IMR-90 (cell line): ENCODE results near the gene PHLDA2. TPM values are rescaled to one million over a fixed set of nuclear protein-coding genes. Genes with fewer than 3 reads are reported as not detected.

Experiments used
- ATAC-seq: fragments of 200-7000 bp; cut with Tn5 transposase; 2 replicates; pipeline ENCODE4 v1.9.1; 2020; ENCODE audit warnings: low read depth, mild to moderate bottlenecking, moderate library complexity
- BruUV-seq: library from RNA; stranded (reverse); fragments of 400-500 nt; replicated peaks from 2 replicates; lab custom pipeline; 2021; lab: Mats Ljungman, UMichigan
- CTCF ChIA-PET: fragments of 300-600 bp; formaldehyde crosslinking; extraction: SDS; loops from one replicate; lab custom pipeline; 2021; ENCODE audit warnings: antibody characterized with exemption; lab: Yijun Ruan, JAX
- POLR2A ChIA-PET: fragments of 300-600 bp; sonication (Branson Sonifier 250); formaldehyde crosslinking; loops from one replicate; lab custom pipeline; 2022; ENCODE audit warnings: antibody characterized with exemption; ENCODE audit not compliant: unreplicated experiment; lab: Charles Lee
- DNase-seq: peaks from one replicate; pipeline ENCODE4 v3.0.0; 2013
- H2AFZ ChIP-seq: replicated peaks from 2 replicates; pipeline ENCODE3; 2013; ENCODE audit warnings: low read length, mild to moderate bottlenecking; ENCODE audit not compliant: poor library complexity
- H2AK5ac ChIP-seq: 2 replicates; pipeline ENCODE4 v1.6.1; 2013; ENCODE audit warnings: low read depth, low read length, inconsistent platforms
- H2AK9ac ChIP-seq: replicated peaks from 2 replicates; pipeline ENCODE3; 2013; ENCODE audit warnings: mild to moderate bottlenecking, low read depth, low read length, moderate library complexity; ENCODE audit not compliant: poor library complexity
- H2BK120ac ChIP-seq: 2 replicates; pipeline ENCODE4 v1.6.1; 2013; ENCODE audit warnings: low read depth, low read length, inconsistent platforms
- H2BK15ac ChIP-seq: 3 replicates; pipeline ENCODE4 v1.6.1; 2013; ENCODE audit warnings: low read depth, low read length, inconsistent platforms
- H2BK20ac ChIP-seq: 2 replicates; pipeline ENCODE4 v1.6.1; 2013; ENCODE audit warnings: low read depth, mild to moderate bottlenecking, inconsistent platforms, low read length, moderate library complexity
- H2BK5ac ChIP-seq: 2 replicates; pipeline ENCODE4 v1.6.1; 2013; ENCODE audit warnings: mild to moderate bottlenecking, low read depth, low read length, inconsistent platforms; ENCODE audit not compliant: poor library complexity, severe bottlenecking
- H3K14ac ChIP-seq: replicated peaks from 2 replicates; pipeline ENCODE4 v1.6.1; 2013; ENCODE audit warnings: low read depth, low read length, inconsistent platforms
- H3K18ac ChIP-seq: 2 replicates; pipeline ENCODE4 v1.6.1; 2013; ENCODE audit warnings: low read depth, low read length, control low read depth
- H3K23ac ChIP-seq: 2 replicates; pipeline ENCODE4 v1.6.1; 2013; ENCODE audit warnings: low read depth, low read length, inconsistent platforms
- H3K27ac ChIP-seq: 2 replicates; pipeline ENCODE4 v1.5.1; 2013; ENCODE audit warnings: mild to moderate bottlenecking, control low read depth, low read length; ENCODE audit not compliant: insufficient read depth
- H3K27me3 ChIP-seq: 2 replicates; pipeline ENCODE4 v1.6.1; 2013; ENCODE audit warnings: low read length; ENCODE audit not compliant: control insufficient read depth, insufficient read depth
- H3K36me3 ChIP-seq: 2 replicates; pipeline ENCODE4 v1.6.1; 2013; ENCODE audit warnings: low read length, mixed read lengths; ENCODE audit not compliant: control insufficient read depth, insufficient read depth
- H3K4ac ChIP-seq: 2 replicates; pipeline ENCODE4 v1.6.1; 2013; ENCODE audit warnings: low read depth, low read length, inconsistent platforms
- H3K4me1 ChIP-seq: 2 replicates; pipeline ENCODE4 v1.6.1; 2013; ENCODE audit warnings: low read length, mixed read lengths; ENCODE audit not compliant: control insufficient read depth, insufficient read depth
- H3K4me2 ChIP-seq: 2 replicates; pipeline ENCODE4 v1.6.1; 2013; ENCODE audit warnings: low read depth, mild to moderate bottlenecking, control low read depth, low read length, moderate library complexity
- H3K4me3 ChIP-seq: 2 replicates; pipeline ENCODE4 v1.5.1; 2013; ENCODE audit warnings: low read depth, mild to moderate bottlenecking, control low read depth, low read length, moderate library complexity; ENCODE audit not compliant: insufficient read depth
- H3K56ac ChIP-seq: 2 replicates; pipeline ENCODE4 v1.6.1; 2013; ENCODE audit warnings: low read length, inconsistent platforms; ENCODE audit not compliant: insufficient read depth; ENCODE audit errors: extremely low read depth
- H3K79me1 ChIP-seq, 2 experiments: 2 replicates each; pipeline ENCODE4 v1.6.1; 2013; ENCODE audit warnings: low read length in 2 of 2, inconsistent platforms in 1 of 2, low read depth in 1 of 2
- H3K9ac ChIP-seq: 2 replicates; pipeline ENCODE4 v1.6.1; 2013; ENCODE audit warnings: low read depth, low read length, control low read depth
- H3K9me1 ChIP-seq: 2 replicates; pipeline ENCODE4 v1.6.1; 2013; ENCODE audit warnings: low read length, inconsistent platforms; ENCODE audit not compliant: insufficient read depth
- H3K9me3 ChIP-seq: 2 replicates; pipeline ENCODE4 v1.6.1; 2013; ENCODE audit warnings: low read length; ENCODE audit not compliant: control insufficient read depth, insufficient read depth
- H4K20me1 ChIP-seq: 2 replicates; pipeline ENCODE4 v1.6.1; 2013; ENCODE audit warnings: low read length, inconsistent platforms; ENCODE audit not compliant: insufficient read depth
- H4K5ac ChIP-seq: 2 replicates; pipeline ENCODE4 v1.6.1; 2013; ENCODE audit warnings: mild to moderate bottlenecking, low read depth, low read length, control low read depth
- H4K8ac ChIP-seq, 2 experiments: 2 replicates each; pipeline ENCODE4 v1.6.1; 2013; ENCODE audit warnings: low read depth in 2 of 2, low read length in 2 of 2, control low read depth in 1 of 2, inconsistent platforms in 1 of 2
- H4K91ac ChIP-seq: 2 replicates; pipeline ENCODE4 v1.6.1; 2013; ENCODE audit warnings: low read depth, low read length, inconsistent platforms; ENCODE audit not compliant: insufficient read depth
- BHLHE40 ChIP-seq: fragments of 150-350 bp; IDR thresholded peaks from 2 replicates; pipeline ENCODE4 v1.6.1; 2016; ENCODE audit warnings: mild to moderate bottlenecking, low read depth, low read length
- CEBPB ChIP-seq: IDR thresholded peaks from 2 replicates; pipeline ENCODE4 v1.6.1; 2012; ENCODE audit warnings: low read depth, low read length, improper control_type of control experiment
- CHD1 ChIP-seq: IDR thresholded peaks from 2 replicates; pipeline ENCODE4 v1.6.1; 2012; ENCODE audit warnings: low read depth, low read length, improper control_type of control experiment
- FOS ChIP-seq: fragments of 150-350 bp; IDR thresholded peaks from 2 replicates; pipeline ENCODE4 v1.6.1; 2016; ENCODE audit warnings: low read depth, low read length
- MAFK ChIP-seq: IDR thresholded peaks from 2 replicates; pipeline ENCODE4 v1.6.1; 2012; ENCODE audit warnings: low read depth, low read length, improper control_type of control experiment
- MAZ ChIP-seq: IDR thresholded peaks from 2 replicates; pipeline ENCODE4 v1.6.1; 2012; ENCODE audit warnings: low read depth, mild to moderate bottlenecking, low read length, improper control_type of control experiment, moderate library complexity, borderline replicate concordance
- MXI1 ChIP-seq: IDR thresholded peaks from 2 replicates; pipeline ENCODE4 v1.6.1; 2012; ENCODE audit warnings: low read depth, mild to moderate bottlenecking, low read length, moderate library complexity, borderline replicate concordance
- NFE2L2 ChIP-seq: fragments of 150-350 bp; IDR thresholded peaks from 2 replicates; pipeline ENCODE4 v1.6.1; 2016; ENCODE audit warnings: low read depth, mild to moderate bottlenecking, low read length
- POLR2A ChIP-seq: IDR thresholded peaks from 2 replicates; pipeline ENCODE4 v1.6.1; 2012; ENCODE audit warnings: mild to moderate bottlenecking, low read depth, low read length
- RAD21 ChIP-seq: IDR thresholded peaks from 2 replicates; pipeline ENCODE4 v1.6.1; 2012; ENCODE audit warnings: low read length, improper control_type of control experiment
- RCOR1 ChIP-seq: IDR thresholded peaks from 2 replicates; pipeline ENCODE4 v1.6.1; 2012; ENCODE audit warnings: mild to moderate bottlenecking, low read length, improper control_type of control experiment; ENCODE audit not compliant: insufficient replicate concordance
- RFX5 ChIP-seq: IDR thresholded peaks from 2 replicates; pipeline ENCODE4 v1.8.0; 2012; ENCODE audit warnings: low read depth, mild to moderate bottlenecking, low read length, moderate library complexity
- SMC3 ChIP-seq: fragments of 150-350 bp; IDR thresholded peaks from 2 replicates; pipeline ENCODE4 v1.6.1; 2016; ENCODE audit warnings: low read depth, mild to moderate bottlenecking, antibody characterized with exemption, low read length, moderate library complexity
- WGBS, 2 experiments: methylation state at CpG; one replicate each; pipeline versions ENCODE4 v1.1.5 to v1.1.7; 2013; ENCODE audit warnings: missing lambda C conversion rate in 2 of 2; ENCODE audit not compliant: insufficient read length in 1 of 2; ENCODE audit errors: extremely low coverage in 2 of 2; 5-methylcytosine and 5-hydroxymethylcytosine counted together
- dilution Hi-C: fragments of 300-500 bp; cut with HindIII; formaldehyde crosslinking; loops from one replicate; pipeline ENCODE4 v1.14.3; 2018; ENCODE audit warnings: low sequenced_read_pairs; ENCODE audit not compliant: unreplicated experiment
- in situ Hi-C: fragments of 300-500 bp; cut with MboI; formaldehyde crosslinking; loops from 3 replicates; pipeline ENCODE4 v1.14.3; 2019; ENCODE audit warnings: low sequenced_read_pairs, inconsistent platforms, mixed read lengths
- intact Hi-C: fragments of 100-400 bp; cut with micrococcal nuclease; formaldehyde crosslinking; loops from 2 replicates; pipeline ENCODE4 v1.10.0; 2022
- polyA plus RNA-seq, 3 experiments: library from polyadenylated mRNA; depleted of rRNA; stranded (reverse); fragments of >200 nt; gene quantifications; 2 replicates each; pipeline ENCODE4 v1.2.3, GENCODE V29; 2012; ENCODE audit warnings: low replicate concordance in 1 of 3
- total RNA-seq: library from RNA; depleted of rRNA; stranded (reverse); fragments of >200 nt; gene quantifications from 2 replicates; pipeline ENCODE4 v1.2.3, GENCODE V29; 2012
- TF ChIP-seq, protein P1 (sequence below): fragments of 150-350 bp; IDR thresholded peaks from 2 replicates; pipeline ENCODE4 v1.6.1; 2017; ENCODE audit warnings: mild to moderate bottlenecking, antibody characterized with exemption, low read length, low read depth
- TF ChIP-seq, protein P2 (sequence below): conservative IDR thresholded peaks from 2 replicates; pipeline ENCODE4 v1.5.1; 2012; ENCODE audit warnings: mild to moderate bottlenecking, low read depth, low read length, improper control_type of control experiment

PHLDA2 gene
- total and polyA plus RNA-seq, 2 of the 4 experiments (the other 2 are of a cell fraction), result 3.8 to 89.0 TPM

DNA sequence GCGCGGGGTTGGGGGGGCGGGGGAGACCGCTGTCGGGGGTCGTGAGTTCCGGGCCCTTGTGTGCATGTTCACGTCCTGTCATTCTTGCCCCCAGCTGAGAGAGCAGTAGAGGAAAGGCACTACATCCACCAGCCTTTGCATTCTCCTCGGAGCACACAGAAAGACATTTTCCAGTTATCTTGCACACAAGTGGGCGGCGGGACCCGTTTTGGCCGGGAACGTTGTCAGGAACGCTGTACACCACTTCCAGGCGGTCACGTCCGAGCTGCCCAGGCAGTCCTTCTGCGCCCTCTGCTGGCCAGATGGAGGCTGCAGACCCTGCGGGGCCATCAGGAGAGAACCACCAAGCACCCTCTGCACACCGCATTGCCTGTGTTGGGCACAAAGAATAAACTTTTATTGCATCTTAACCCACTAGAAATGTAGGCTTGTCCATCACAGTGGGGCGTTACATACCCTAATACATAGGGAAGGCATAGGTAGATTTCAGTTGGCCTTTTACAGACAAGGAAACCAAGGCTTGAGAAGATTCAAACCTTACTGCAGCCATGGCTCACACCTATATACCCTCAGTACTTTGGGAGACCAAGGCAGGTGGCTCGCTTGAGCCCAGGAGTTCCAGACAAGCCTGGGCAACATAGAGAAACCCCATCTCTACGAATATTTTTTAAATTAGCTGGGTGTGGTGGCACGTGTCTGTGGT, 40.8 kb downstream of the PHLDA2 start:
- Histone ChIP-seq H3K79me1 (no peaks in the 10 kb centered on the region; a peak in 1 of 4 replicates), H3K4me2 (peak overlapping the region; percentile 42; the same call in 1 of the 2 replicates), H3K9me3 (no peaks in the 10 kb centered on the region), H3K27me3 (no peaks in the 10 kb centered on the region), H3K4ac (no peak overlapping the region), H4K20me1 (peaks cover 6% of the 10 kb centered on the region), H4K8ac (no peak overlapping the region), H4K91ac (no peak overlapping the region), H3K23ac (no peak overlapping the region), H3K18ac (no peak overlapping the region), H2AFZ (peak overlapping the region; percentile 84), H2BK120ac (no peak overlapping the region), H2BK15ac (no peak overlapping the region), H2AK5ac (peak overlapping the region; percentile 40; the same call in 1 of the 2 replicates), H4K5ac (no peak overlapping the region), H3K4me3 (no peak overlapping the region), H3K9ac (no peak overlapping the region), H2BK20ac (no peak overlapping the region), H3K4me1 (peaks cover 31% of the 10 kb centered on the region), H2AK9ac (peak overlapping the region; percentile 79), H3K27ac (no peak overlapping the region), H3K14ac (no peak overlapping the region), H3K9me1 (0 out of 2 replicates have a peak, but pooled peaks cover 3% of the 10 kb centered on the region), H3K36me3 (no peaks in the 10 kb centered on the region), H3K56ac (no peak overlapping the region), H2BK5ac (no peak overlapping the region)
- ATAC-seq (peak; percentile 24; the same call in 1 of the 2 replicates), DNase-seq (peak; percentile 84)
- dilution Hi-C loops (no loop called here), intact Hi-C loops (loop anchor here (1.0 to 5.0 kb wide), 3 partner anchors 241 to 460 kb away; no protein-coding TSS in a partner anchor), in situ Hi-C loops (loop anchor here (5.0 to 25.0 kb wide), 2 partner anchors 356 to 701 kb away; no protein-coding TSS in a partner anchor)
- POLR2A ChIA-PET, result no interaction called here
- CTCF ChIA-PET, result interaction anchor here (0.6 to 11.0 kb wide), 4 partner anchors 11 to 510 kb away, joined by 3 to 116 read pairs (median 3); no protein-coding TSS in a partner anchor
- WGBS, 2 experiments, result 13% methylated on average over 11 of the region's 25 CpGs; no CpG with 5 or more reads in 1 of the 2 experiments
- BruUV-seq, result no TSS peak
- peak; percentile 45; the same call in 1 of the 2 replicates for TF ChIP-seq POLR2A
- no peak for TF ChIP-seq CHD1
- no peak for TF ChIP-seq CEBPB
- TF ChIP-seq RAD21, result peak; percentile 100
- peak; percentile 57; the same call in 1 of the 2 replicates for TF ChIP-seq MAZ
- TF ChIP-seq SMC3, result peak; percentile 100
- TF ChIP-seq NFE2L2, result no peak
- TF ChIP-seq MAFK, result no peak
- TF ChIP-seq, protein P1, sequence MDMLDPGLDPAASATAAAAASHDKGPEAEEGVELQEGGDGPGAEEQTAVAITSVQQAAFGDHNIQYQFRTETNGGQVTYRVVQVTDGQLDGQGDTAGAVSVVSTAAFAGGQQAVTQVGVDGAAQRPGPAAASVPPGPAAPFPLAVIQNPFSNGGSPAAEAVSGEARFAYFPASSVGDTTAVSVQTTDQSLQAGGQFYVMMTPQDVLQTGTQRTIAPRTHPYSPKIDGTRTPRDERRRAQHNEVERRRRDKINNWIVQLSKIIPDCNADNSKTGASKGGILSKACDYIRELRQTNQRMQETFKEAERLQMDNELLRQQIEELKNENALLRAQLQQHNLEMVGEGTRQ, result no peak
- TF ChIP-seq RCOR1, result no peak
- peak; percentile 41; the same call in 1 of the 2 replicates for TF ChIP-seq BHLHE40
- TF ChIP-seq, protein P2, sequence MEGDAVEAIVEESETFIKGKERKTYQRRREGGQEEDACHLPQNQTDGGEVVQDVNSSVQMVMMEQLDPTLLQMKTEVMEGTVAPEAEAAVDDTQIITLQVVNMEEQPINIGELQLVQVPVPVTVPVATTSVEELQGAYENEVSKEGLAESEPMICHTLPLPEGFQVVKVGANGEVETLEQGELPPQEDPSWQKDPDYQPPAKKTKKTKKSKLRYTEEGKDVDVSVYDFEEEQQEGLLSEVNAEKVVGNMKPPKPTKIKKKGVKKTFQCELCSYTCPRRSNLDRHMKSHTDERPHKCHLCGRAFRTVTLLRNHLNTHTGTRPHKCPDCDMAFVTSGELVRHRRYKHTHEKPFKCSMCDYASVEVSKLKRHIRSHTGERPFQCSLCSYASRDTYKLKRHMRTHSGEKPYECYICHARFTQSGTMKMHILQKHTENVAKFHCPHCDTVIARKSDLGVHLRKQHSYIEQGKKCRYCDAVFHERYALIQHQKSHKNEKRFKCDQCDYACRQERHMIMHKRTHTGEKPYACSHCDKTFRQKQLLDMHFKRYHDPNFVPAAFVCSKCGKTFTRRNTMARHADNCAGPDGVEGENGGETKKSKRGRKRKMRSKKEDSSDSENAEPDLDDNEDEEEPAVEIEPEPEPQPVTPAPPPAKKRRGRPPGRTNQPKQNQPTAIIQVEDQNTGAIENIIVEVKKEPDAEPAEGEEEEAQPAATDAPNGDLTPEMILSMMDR, result peak; percentile 99
- TF ChIP-seq RFX5, result no peak
- TF ChIP-seq FOS, result no peak
- TF ChIP-seq MXI1, result no peak
